Liver (tissue), 9 donors: ENCODE data around the gene KRTDAP. TPM values are rescaled to one million over a fixed set of nuclear protein-coding genes. Genes with fewer than 3 reads are reported as not detected.

Source experiments
- DNase-seq: peaks from one replicate; pipeline ENCODE4 v3.0.0-alpha.2; 2017; ENCODE audit warnings: low spot score
- H3K27ac ChIP-seq, 2 donors: one replicate each; pipeline ENCODE4 v1.7.0; 2013; ENCODE audit warnings: inconsistent platforms in 2 of 2, low read length in 2 of 2, control low read depth in 1 of 2, low read depth in 1 of 2, mild to moderate bottlenecking in 1 of 2
- H3K27me3 ChIP-seq, 4 donors: one replicate each; pipeline versions ENCODE4 v1.6.1 to v1.7.0; 2013; ENCODE audit warnings: low read length in 3 of 4, inconsistent platforms in 1 of 4, mild to moderate bottlenecking in 1 of 4, moderate library complexity in 1 of 4; ENCODE audit not compliant: control insufficient read depth in 4 of 4, insufficient read depth in 4 of 4
- H3K36me3 ChIP-seq, 4 donors: one replicate each; pipeline versions ENCODE4 v1.6.1 to v1.7.0; 2013; ENCODE audit warnings: low read length in 3 of 4, mild to moderate bottlenecking in 3 of 4, low read depth in 1 of 4, moderate library complexity in 1 of 4; ENCODE audit not compliant: control insufficient read depth in 4 of 4, insufficient read depth in 3 of 4
- H3K4me1 ChIP-seq, 4 donors: one replicate each; pipeline versions ENCODE4 v1.6.1 to v1.7.0; 2013; ENCODE audit warnings: low read length in 3 of 4, mild to moderate bottlenecking in 3 of 4, moderate library complexity in 1 of 4; ENCODE audit not compliant: control insufficient read depth in 4 of 4, insufficient read depth in 4 of 4
- H3K4me3 ChIP-seq, 3 donors: one replicate each; pipeline versions ENCODE4 v1.6.1 to v1.7.0; 2013; ENCODE audit warnings: low read length in 3 of 3, control low read depth in 1 of 3, low read depth in 1 of 3, mild to moderate bottlenecking in 1 of 3
- H3K9ac ChIP-seq, 2 donors: one replicate each; pipeline ENCODE4 v1.7.0; 2013; ENCODE audit warnings: low read length in 2 of 2, mild to moderate bottlenecking in 2 of 2, moderate library complexity in 2 of 2, control low read depth in 1 of 2, low read depth in 1 of 2
- H3K9me3 ChIP-seq, 4 donors: one replicate each; pipeline versions ENCODE4 v1.6.1 to v1.7.0; 2013; ENCODE audit warnings: low read length in 3 of 4; ENCODE audit not compliant: control insufficient read depth in 4 of 4
- CTCF ChIP-seq: fragments of 150-350 bp; IDR thresholded peaks from 2 replicates; pipeline ENCODE4 v1.5.1; 2017; ENCODE audit warnings: improper control_type of control experiment, low read depth, low read length; ENCODE audit not compliant: missing input control
- FOXA1 ChIP-seq: IDR thresholded peaks from 2 replicates; pipeline ENCODE4 v1.6.1; 2016; ENCODE audit warnings: antibody characterized with exemption
- FOXA2 ChIP-seq: IDR thresholded peaks from 2 replicates; pipeline ENCODE4 v1.6.1; 2016; ENCODE audit warnings: antibody characterized with exemption
- GABPA ChIP-seq, 2 donors: IDR thresholded peaks in 1 of 2; conservative IDR thresholded peaks in 1 of 2; 2 replicates each; pipeline ENCODE4 v1.6.1; 2016; ENCODE audit warnings: antibody characterized with exemption in 2 of 2, mild to moderate bottlenecking in 1 of 2, moderate library complexity in 1 of 2
- HNF4A ChIP-seq, 2 donors: conservative IDR thresholded peaks; 2 replicates each; pipeline ENCODE4 v1.6.1; 2016; ENCODE audit warnings: antibody characterized with exemption in 2 of 2, mild to moderate bottlenecking in 2 of 2
- HNF4G ChIP-seq: IDR thresholded peaks from 2 replicates; pipeline ENCODE4 v1.6.1; 2016; ENCODE audit warnings: antibody characterized with exemption
- JUND ChIP-seq, 2 donors: IDR thresholded peaks; 2 replicates each; pipeline ENCODE4 v1.6.1; 2016; ENCODE audit warnings: antibody characterized with exemption in 2 of 2
- MAX ChIP-seq: IDR thresholded peaks from 2 replicates; pipeline ENCODE4 v1.6.1; 2016; ENCODE audit warnings: antibody characterized with exemption
- RAD21 ChIP-seq, 2 donors: IDR thresholded peaks; 2 replicates each; pipeline ENCODE4 v1.6.1; 2016; ENCODE audit warnings: antibody characterized with exemption in 2 of 2, mild to moderate bottlenecking in 2 of 2
- REST ChIP-seq: IDR thresholded peaks from 2 replicates; pipeline ENCODE4 v1.6.1; 2016; ENCODE audit warnings: antibody characterized with exemption, mild to moderate bottlenecking
- RXRA ChIP-seq, 2 donors: IDR thresholded peaks; 2 replicates each; pipeline ENCODE4 v1.6.1; 2017 to 2018; ENCODE audit warnings: antibody characterized with exemption in 2 of 2, mild to moderate bottlenecking in 1 of 2
- SP1 ChIP-seq: IDR thresholded peaks from 2 replicates; pipeline ENCODE4 v1.6.1; 2018; ENCODE audit warnings: antibody characterized with exemption, mild to moderate bottlenecking
- TAF1 ChIP-seq: conservative IDR thresholded peaks from 2 replicates; pipeline ENCODE4 v1.6.1; 2016; ENCODE audit warnings: antibody characterized with exemption, mild to moderate bottlenecking
- ZBTB33 ChIP-seq: IDR thresholded peaks from 2 replicates; pipeline ENCODE4 v1.6.1; 2016; ENCODE audit warnings: antibody characterized with exemption
- WGBS: extraction: QIAGEN DNeasy Blood & Tissue Kit; methylation state at CpG from one replicate; pipeline ENCODE4 v1.1.7; 2013; 5-methylcytosine and 5-hydroxymethylcytosine counted together
- polyA plus RNA-seq, 2 donors: library from polyadenylated mRNA; stranded (reverse) in 1 of 2; unstranded in 1 of 2; fragments of 200-250 nt in 1 of 2; fragments of >200 nt in 1 of 2; fragmentation: Nextera tagmentation in 1 of 2; extraction: Ambion mirVana in 1 of 2; gene quantifications; one replicate each; pipeline versions ENCODE4 v1.2.1 to v1.2.3, GENCODE V29; 2013 to 2015
- total RNA-seq, 2 donors: library from RNA; depleted of rRNA; stranded (reverse); fragments of >200 nt; gene quantifications; one replicate each; pipeline ENCODE4 v1.2.3, GENCODE V29; 2014
- donor health status: healthy.
- donor health status: healthy.
- donor health status: healthy.
- donor health status: healthy.
- donor health status: healthy.

KRTDAP gene
- total and polyA plus RNA-seq, 4 donors = not detected

- Histone ChIP-seq H3K4me3 (no peak overlapping the region), H3K9ac (no peak overlapping the region), H3K9me3 (no peaks in the 10 kb centered on the region), H3K4me1 (peaks cover 0 to 15% (median 7%) of the 10 kb centered on the region in 4 donors), H3K36me3 (peaks cover 0 to 1% (median 0%) of the 10 kb centered on the region in 4 donors), H3K27me3 (no peaks in the 10 kb centered on the region), H3K27ac (no peak overlapping the region)
- no peak for DNase-seq
- WGBS = 94% methylated on average over 10 of the region's 10 CpGs
- TF ChIP-seq REST (no peak), SP1 (no peak), FOXA2 (no peak), RXRA (IDR thresholded peaks at IDR 0.05) (no peak), FOXA1 (no peak), JUND (IDR thresholded peaks at IDR 0.05) (no peak), MAX (no peak), GABPA (IDR thresholded peaks at IDR 0.05 in 1 of 2, conservative IDR thresholded peaks at IDR 0.05 in 1 of 2) (no peak), TAF1 (no peak), HNF4G (no peak), ZBTB33 (no peak), CTCF (no peak), RAD21 (IDR thresholded peaks at IDR 0.05) (no peak)
These were observed 2.5 kb downstream of the KRTDAP start for GRCh38 chr19:35487656-35488182.

GRCh38 chr19:35486268-35486708, 4.0 kb downstream of the KRTDAP start:
- H3K9me3 ChIP-seq = no peaks in the 10 kb centered on the region
- TF ChIP-seq HNF4A (conservative IDR thresholded peaks at IDR 0.05) (peak; percentile 26 to 48), RXRA (IDR thresholded peaks at IDR 0.05) (no peak)
- 31% methylated on average over 3 of the region's 3 CpGs for WGBS
- H3K9ac ChIP-seq = no peak overlapping the region
- H3K4me1 ChIP-seq = peaks cover 0 to 15% (median 7%) of the 10 kb centered on the region in 4 donors
- H3K4me3 ChIP-seq = no peak overlapping the region
- no peaks in the 10 kb centered on the region for H3K27me3 ChIP-seq
- DNase-seq = no peak
- no peak overlapping the region for H3K27ac ChIP-seq
- H3K36me3 ChIP-seq = peaks cover 0 to 1% (median 0%) of the 10 kb centered on the region in 4 donors
